NCI-H345 (cell line): Measurements from ENCODE around the gene FEM1B.

ENCODE experiments used
- DNase-seq: peaks from one replicate; lab custom pipeline; 2025; lab: John Stamatoyannopoulos, UW

The FEM1B gene

GRCh38 chr15:68309024-68309423, 31.5 kb downstream of the FEM1B start:
- DNase-seq: no peak

GRCh38 chr15:68310178-68310803, 32.7 kb downstream of the FEM1B start:
- DNase-seq: no peak

- DNase-seq: no peak
These were observed 33.4 kb downstream of the FEM1B start for GRCh38 chr15:68310804-68311463.

- DNase-seq: no peak
These were observed 33.9 kb downstream of the FEM1B start for GRCh38 chr15:68311464-68311835.

- no peak for DNase-seq
These were observed 34.5 kb downstream of the FEM1B start for GRCh38 chr15:68311859-68312557.

GRCh38 chr15:68312701-68313204, 35.2 kb downstream of the FEM1B start:
- no peak for DNase-seq

GRCh38 chr15:68313501-68314410, 36.2 kb downstream of the FEM1B start:
- DNase-seq: no peak

- no peak for DNase-seq
These were observed 37.0 kb downstream of the FEM1B start for GRCh38 chr15:68314563-68314962.

- no peak for DNase-seq
These were observed 37.5 kb downstream of the FEM1B start for GRCh38 chr15:68315035-68315434.

- DNase-seq: peak; percentile 57
These were observed 38.0 kb downstream of the FEM1B start for GRCh38 chr15:68315495-68316031.

GRCh38 chr15:68316061-68316804, 38.7 kb downstream of the FEM1B start:
- DNase-seq: no peak

- no peak for DNase-seq
These were observed 39.9 kb downstream of the FEM1B start for GRCh38 chr15:68317281-68318007.

- no peak for DNase-seq
These were observed 40.7 kb downstream of the FEM1B start for GRCh38 chr15:68318008-68318835.

GRCh38 chr15:68318931-68319909, 41.7 kb downstream of the FEM1B start:
- no peak for DNase-seq

- DNase-seq: no peak
These were observed 42.5 kb downstream of the FEM1B start for GRCh38 chr15:68319997-68320396.

GRCh38 chr15:68321229-68321628, 43.7 kb downstream of the FEM1B start:
- DNase-seq: no peak

GRCh38 chr15:68322796-68323195, 45.3 kb downstream of the FEM1B start:
- DNase-seq: no peak

- no peak for DNase-seq
These were observed 48.2 kb downstream of the FEM1B start for GRCh38 chr15:68325726-68326125.
